ENCODE measurements around the gene PREPL.
"Not testable (repeated sequence)": the region's sequence is repeated elsewhere in the genome, so short reads cannot be mapped to it uniquely, and the experiment has no call there.

The PREPL gene

GRCh38 chr2:44361330-44362206, at the start of gene PREPL, which contains the start of gene CAMKMT:
TSS of gene PREPL (minus strand) at chr2:44361494. CDS start at chr2:44346342, 15,152 bp downstream.
TSS of gene CAMKMT (plus strand) at chr2:44361947.
- DNase-seq = peak; percentile 89

- DNase-seq = no peak
These were observed 37.1 kb upstream of the PREPL start for GRCh38 chr2:44398243-44398897.

GRCh38 chr2:44397447-44398175, 36.3 kb upstream of the PREPL start:
- no peak for DNase-seq

- no peak for DNase-seq
These were observed 31.1 kb upstream of the PREPL start for GRCh38 chr2:44392338-44392943.

- DNase-seq = no peak
These were observed 28.6 kb upstream of the PREPL start for GRCh38 chr2:44389895-44390294.

- DNase-seq = no peak
These were observed 27.6 kb upstream of the PREPL start for GRCh38 chr2:44388877-44389276.

GRCh38 chr2:44385226-44385625, 23.9 kb upstream of the PREPL start:
- not testable (repeated sequence) for DNase-seq

GRCh38 chr2:44377486-44377885, 16.2 kb upstream of the PREPL start:
- DNase-seq = no peak

GRCh38 chr2:44372246-44372645, 11.0 kb upstream of the PREPL start:
- no peak for DNase-seq

GRCh38 chr2:44371445-44371844, 10.2 kb upstream of the PREPL start:
- no peak for DNase-seq

- DNase-seq = no peak
These were observed 8.1 kb upstream of the PREPL start for GRCh38 chr2:44369392-44369791.

GRCh38 chr2:44367591-44367990, 6.3 kb upstream of the PREPL start:
- no peak for DNase-seq

- DNase-seq = no peak
These were observed 3.3 kb upstream of the PREPL start for GRCh38 chr2:44364604-44365003.

- DNase-seq = no peak
These were observed 1.1 kb upstream of the PREPL start for GRCh38 chr2:44362207-44363015.

GRCh38 chr2:44360749-44361329, 455 bp downstream of the PREPL start:
- DNase-seq = no peak

GRCh38 chr2:44358503-44358902, 2.8 kb downstream of the PREPL start:
- DNase-seq = peak; percentile 62

- no peak for DNase-seq
These were observed 6.5 kb downstream of the PREPL start for GRCh38 chr2:44354761-44355160.

- no peak for DNase-seq
These were observed 8.8 kb downstream of the PREPL start for GRCh38 chr2:44352510-44352909.

- DNase-seq = no peak
These were observed 9.6 kb downstream of the PREPL start for GRCh38 chr2:44351676-44352075.

- DNase-seq = no peak
These were observed 10.2 kb downstream of the PREPL start for GRCh38 chr2:44351088-44351487.

GRCh38 chr2:44349506-44349905, 11.8 kb downstream of the PREPL start:
- DNase-seq = no peak

- DNase-seq = no peak
These were observed 12.9 kb downstream of the PREPL start for GRCh38 chr2:44348400-44348799.

Data from NCI-H226 (cell line).